Psoas muscle (tissue), 8 donors: ENCODE results near the gene PAPOLG. TPM values are rescaled to one million over a fixed set of nuclear protein-coding genes. Genes with fewer than 3 reads are reported as not detected.

Experiments
- ATAC-seq, 4 donors: fragments of 200-7000 bp; cut with Tn5 transposase; one replicate each; pipeline ENCODE4 v1.9.1; 2020; ENCODE audit warnings: moderate library complexity in 3 of 4, mild to moderate bottlenecking in 2 of 4
- DNase-seq, 2 donors: peaks; one replicate each; pipeline ENCODE4 v3.0.0-alpha.2; 2020
- H3K27ac ChIP-seq: fragments of 200-600 bp; one replicate; pipeline ENCODE4 v1.8.0; 2022
- H3K27me3 ChIP-seq, 3 donors: fragments of 200-600 bp in 1 of 3; one replicate each; pipeline versions ENCODE4 v1.6.1 to v1.8.0; 2013 to 2022; ENCODE audit warnings: low read length in 2 of 3, mild to moderate bottlenecking in 2 of 3, moderate library complexity in 1 of 3; ENCODE audit not compliant: insufficient read depth in 3 of 3
- H3K36me3 ChIP-seq, 2 donors: fragments of 200-600 bp in 1 of 2; one replicate each; pipeline versions ENCODE4 v1.6.1 to v1.8.0; 2013 to 2022; ENCODE audit warnings: low read depth in 1 of 2, mild to moderate bottlenecking in 1 of 2, moderate library complexity in 1 of 2; ENCODE audit not compliant: insufficient read depth in 1 of 2
- H3K4me1 ChIP-seq: fragments of 200-600 bp; one replicate; pipeline ENCODE4 v1.8.0; 2022
- H3K4me3 ChIP-seq: fragments of 200-600 bp; one replicate; pipeline ENCODE4 v1.8.0; 2022; ENCODE audit warnings: mild to moderate bottlenecking
- H3K9me3 ChIP-seq: fragments of 200-600 bp; one replicate; pipeline ENCODE4 v1.8.0; 2022
- WGBS, 3 donors: extraction: QIAGEN DNeasy Blood & Tissue Kit; methylation state at CpG; one replicate each; pipeline versions ENCODE4 v1.1.6 to v1.1.7; 2013; 5-methylcytosine and 5-hydroxymethylcytosine counted together
- intact Hi-C, 2 donors: fragments of 100-400 bp; cut with DNase I; formaldehyde crosslinking; loops; one replicate each; pipeline versions ENCODE4 v1.11.0 to v1.14.2; 2022
- long read RNA-seq, 2 donors: library from polyadenylated mRNA; unstranded; transcript quantifications; one replicate each; pipeline ENCODE4 v2.0.0, GENCODE V29; 2021
- polyA plus RNA-seq, 3 donors: library from polyadenylated mRNA; stranded (reverse); fragments of 200-250 nt; gene quantifications; one replicate each; pipeline ENCODE4 v1.2.3, GENCODE V29; 2013
- total RNA-seq, 4 donors: library from RNA; stranded (reverse); fragmentation: NEBNext Ultra II Directional in 2 of 4; extraction: Animal tissue kit (Norgen Biotek cat#: 25700) in 2 of 4; gene quantifications; one replicate each; pipeline versions ENCODE4 v1.2.1 to v1.2.4, GENCODE V29; 2021 to 2023
- TF ChIP-seq, protein P1 (sequence below): fragments of 200-600 bp; IDR thresholded peaks from one replicate; pipeline ENCODE4 v1.8.0; 2022; ENCODE audit warnings: antibody characterized with exemption
- donor health status: healthy with polysubstance abuse.
- donor health status: DM: no; HTN: no; CAD: no; lungs with moderate emphysema.
- donor health status: Bipolar disorder and iron deficiency.
- donor health status: healthy.
- donor health status: DM: yes; HTN: yes; CAD: no.
- donor health status: DM: no; HTN: no; CAD: no.
- donor health status: DM: no; HTN: no; CAD: no.
- donor health status: DM: yes; HTN: yes; CAD: no.

Gene PAPOLG
- total RNA-seq (1 to 10 TPM; 5.5 to 9.9 (median 8.0) TPM), polyA plus RNA-seq (1 to 10 TPM; 3.1 to 6.1 (median 3.2) TPM)
- long read RNA-seq, donor 1, result 0 reads
- long read RNA-seq, donor 2, full-length matches to known transcripts, result 2 of 4 reads
- long read RNA-seq, donor 2, partial matches to known transcripts, result 0 of 4 reads
- long read RNA-seq, donor 2, other reads (novel, unspliced or antisense), result 2 of 4 reads

DNA sequence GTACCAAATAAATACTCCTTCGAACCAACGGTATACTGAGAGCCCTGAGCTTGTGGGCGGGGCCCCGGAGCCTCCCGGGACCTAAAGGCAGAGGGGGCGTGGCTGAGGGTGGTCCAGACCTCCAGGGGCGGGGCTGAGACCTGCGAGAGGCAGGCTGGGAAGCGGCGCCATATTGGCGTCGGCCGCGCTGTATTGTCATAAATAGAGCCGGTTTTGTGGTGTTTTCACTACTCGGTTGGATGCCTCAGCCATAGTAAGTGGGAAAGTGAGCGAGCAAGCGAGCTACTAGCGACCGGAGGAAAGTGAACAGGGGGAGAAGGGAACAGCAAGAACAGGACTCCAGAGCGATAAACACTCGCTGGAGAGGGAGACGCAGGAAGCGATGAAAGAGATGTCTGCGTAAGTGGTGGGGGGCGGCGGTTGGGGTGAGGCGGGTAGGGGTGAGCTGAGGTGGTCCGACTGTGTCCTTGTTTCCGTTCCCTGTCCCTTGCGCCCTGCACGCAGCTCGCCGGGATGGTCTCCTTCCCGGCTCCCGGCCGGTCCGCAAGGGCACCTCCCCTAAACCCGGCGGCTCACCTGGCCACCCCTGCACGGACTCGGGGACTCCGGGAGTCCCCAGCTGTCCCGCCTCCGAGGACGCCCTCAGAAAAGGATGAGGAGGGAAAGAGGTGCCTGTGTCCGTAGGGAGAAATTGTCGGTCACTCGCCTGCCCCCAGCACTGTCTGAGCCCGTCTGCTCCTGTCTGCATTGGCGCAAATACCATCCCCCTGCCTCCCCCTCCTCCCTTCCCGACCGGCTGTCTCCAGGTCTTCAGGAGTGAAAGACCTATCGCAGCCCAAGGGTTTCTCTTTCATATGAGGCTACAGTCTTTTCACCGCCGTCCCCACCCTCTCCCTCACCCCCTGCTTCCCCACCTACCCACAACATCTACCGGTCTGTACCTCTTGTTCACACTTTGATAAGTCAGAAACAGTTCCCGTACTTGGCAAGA, at the start of gene PAPOLG:
PAPOLG (plus strand) TSS at position 172 of the 991 bp plus-strand sequence; CDS start at position 383, 211 bp downstream.
- ATAC-seq (peak; percentile 99 to 100 (median 100)), DNase-seq (peak; percentile 94 to 96)
- Histone ChIP-seq H3K4me3 (peak within 1 kb of the TSS; percentile 96), H3K36me3 (peaks cover 0 to 18% of the 10 kb centered on the region in 2 donors), H3K27ac (peak within 1 kb of the TSS; percentile 83), H3K9me3 (no peaks in the 10 kb centered on the region), H3K27me3 (no peaks in the 10 kb centered on the region), H3K4me1 (peaks cover 12% of the 10 kb centered on the region)
- TF ChIP-seq, protein P1, sequence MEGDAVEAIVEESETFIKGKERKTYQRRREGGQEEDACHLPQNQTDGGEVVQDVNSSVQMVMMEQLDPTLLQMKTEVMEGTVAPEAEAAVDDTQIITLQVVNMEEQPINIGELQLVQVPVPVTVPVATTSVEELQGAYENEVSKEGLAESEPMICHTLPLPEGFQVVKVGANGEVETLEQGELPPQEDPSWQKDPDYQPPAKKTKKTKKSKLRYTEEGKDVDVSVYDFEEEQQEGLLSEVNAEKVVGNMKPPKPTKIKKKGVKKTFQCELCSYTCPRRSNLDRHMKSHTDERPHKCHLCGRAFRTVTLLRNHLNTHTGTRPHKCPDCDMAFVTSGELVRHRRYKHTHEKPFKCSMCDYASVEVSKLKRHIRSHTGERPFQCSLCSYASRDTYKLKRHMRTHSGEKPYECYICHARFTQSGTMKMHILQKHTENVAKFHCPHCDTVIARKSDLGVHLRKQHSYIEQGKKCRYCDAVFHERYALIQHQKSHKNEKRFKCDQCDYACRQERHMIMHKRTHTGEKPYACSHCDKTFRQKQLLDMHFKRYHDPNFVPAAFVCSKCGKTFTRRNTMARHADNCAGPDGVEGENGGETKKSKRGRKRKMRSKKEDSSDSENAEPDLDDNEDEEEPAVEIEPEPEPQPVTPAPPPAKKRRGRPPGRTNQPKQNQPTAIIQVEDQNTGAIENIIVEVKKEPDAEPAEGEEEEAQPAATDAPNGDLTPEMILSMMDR, result no peak
- intact Hi-C loops, result no loop called here
- 0 to 1% (median 0%) methylated on average over 46 to 58 of the region's 58 CpGs for WGBS, 3 donors

- Histone ChIP-seq H3K4me1 (no peaks in the 10 kb centered on the region), H3K4me3 (no peak overlapping the region), H3K27me3 (no peaks in the 10 kb centered on the region), H3K9me3 (no peaks in the 10 kb centered on the region), H3K27ac (no peak overlapping the region), H3K36me3 (no peaks in the 10 kb centered on the region)
- intact Hi-C loops, result loop anchor here (2.0 kb wide), 1 partner anchor 291 kb away; no protein-coding TSS in a partner anchor
- DNase-seq (no peak), ATAC-seq (peak in 2 of 4 donors; percentile 43 to 47)
- TF ChIP-seq, protein P1, result peak; percentile 74
- WGBS, 3 donors, result 44 to 49% (median 46%) methylated on average over 11 of the region's 11 CpGs
These were observed 48.2 kb upstream of the PAPOLG start for GRCh38 chr2:60707750-60708371.

GRCh38 chr2:60708630-60709320, 47.3 kb upstream of the PAPOLG start:
- intact Hi-C loops, result loop anchor here (2.0 kb wide), 1 partner anchor 290 kb away; no protein-coding TSS in a partner anchor
- 87 to 91% (median 90%) methylated on average over 7 of the region's 7 CpGs for WGBS, 3 donors
- Histone ChIP-seq H3K9me3 (no peaks in the 10 kb centered on the region), H3K4me1 (no peaks in the 10 kb centered on the region), H3K27ac (no peak overlapping the region), H3K27me3 (no peaks in the 10 kb centered on the region), H3K36me3 (no peaks in the 10 kb centered on the region), H3K4me3 (no peak overlapping the region)
- DNase-seq (no peak), ATAC-seq (no peak)
- TF ChIP-seq, protein P1, result no peak

DNA sequence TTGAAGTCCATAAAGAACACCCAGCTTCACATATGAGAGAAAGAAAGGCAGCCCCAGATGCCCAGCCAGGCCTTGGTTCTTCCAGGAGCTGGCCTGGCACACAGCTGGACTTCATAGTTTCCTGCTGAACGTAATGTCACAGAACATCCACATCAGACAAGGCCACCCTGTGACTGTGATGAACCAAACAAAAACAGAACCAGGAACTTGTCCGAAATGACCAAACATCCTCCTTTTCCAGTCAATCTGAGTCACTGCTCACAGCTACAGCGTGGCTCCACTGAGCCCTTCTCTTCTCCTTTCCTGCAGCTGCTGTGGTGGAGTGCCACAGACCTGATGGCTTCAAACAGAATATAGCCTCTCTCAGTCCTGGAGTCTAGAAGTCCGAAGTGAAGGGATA, 45.4 kb upstream of the PAPOLG start:
- TF ChIP-seq, protein P1, result no peak
- ATAC-seq, result no peak
- no peaks in the 10 kb centered on the region for H3K27me3 ChIP-seq

More for the DNA sequence above, 45.4 kb upstream of the PAPOLG start:
- intact Hi-C loops, result no loop called here
- H3K4me3 ChIP-seq, result no peak overlapping the region
- no peaks in the 10 kb centered on the region for H3K9me3 ChIP-seq
- WGBS, 3 donors, result 39 to 63% (median 46%) methylated on average over 4 of the region's 4 CpGs
- H3K27ac ChIP-seq, result no peak overlapping the region
- no peak for DNase-seq
- no peaks in the 10 kb centered on the region for H3K4me1 ChIP-seq
- no peaks in the 10 kb centered on the region for H3K36me3 ChIP-seq
